OCI-LY1 (cell line): Measurements from ENCODE around the gene CLCN7.

Source experiments
- H2AFZ ChIP-seq: fragments of 200-600 bp; sonication (generic), shearing (Covaris generic); 2 replicates; pipeline ENCODE4 v1.6.0; 2014; ENCODE audit warnings: antibody characterized with exemption, mild to moderate bottlenecking, low read length
- H3F3A ChIP-seq: fragments of 200-600 bp; sonication (generic), shearing (Covaris generic); 2 replicates; pipeline ENCODE4 v1.6.0; 2014; ENCODE audit warnings: mild to moderate bottlenecking, antibody characterized with exemption, low read length, moderate library complexity; ENCODE audit not compliant: insufficient read depth
- H3K27ac ChIP-seq: fragments of 200-600 bp; sonication (generic); 2 replicates; pipeline ENCODE4 v1.5.1; 2014; ENCODE audit warnings: low read length, mixed run types, mild to moderate bottlenecking, low read depth; ENCODE audit not compliant: poor library complexity, severe bottlenecking
- H3K27me3 ChIP-seq: fragments of 200-600 bp; sonication (generic); 2 replicates; pipeline ENCODE4 v1.6.0; 2014; ENCODE audit warnings: antibody characterized with exemption, mild to moderate bottlenecking, low read length, moderate library complexity; ENCODE audit not compliant: insufficient read depth
- H3K36me3 ChIP-seq: fragments of 200-600 bp; sonication (generic); 2 replicates; pipeline ENCODE4 v1.6.1; 2014; ENCODE audit warnings: mild to moderate bottlenecking, antibody characterized with exemption, low read length, moderate library complexity, mixed read lengths; ENCODE audit not compliant: insufficient read depth
- H3K4me1 ChIP-seq: fragments of 200-600 bp; sonication (generic); 2 replicates; pipeline ENCODE4 v1.5.1; 2014; ENCODE audit warnings: mild to moderate bottlenecking, low read length, moderate library complexity; ENCODE audit not compliant: insufficient read depth, severe bottlenecking
- H3K4me2 ChIP-seq: fragments of 200-600 bp; sonication (generic), shearing (Covaris generic); 2 replicates; pipeline ENCODE4 v1.6.1; 2014; ENCODE audit warnings: low read length
- H3K4me3 ChIP-seq: fragments of 200-600 bp; sonication (generic); 2 replicates; pipeline ENCODE4 v1.5.1; 2014; ENCODE audit warnings: low read length, low read depth, mild to moderate bottlenecking, mixed read lengths; ENCODE audit not compliant: poor library complexity, severe bottlenecking
- H3K79me2 ChIP-seq: fragments of 200-600 bp; shearing (Covaris generic); 2 replicates; pipeline ENCODE4 v1.6.1; 2016; ENCODE audit warnings: mixed run types, low read length, mixed read lengths; ENCODE audit not compliant: insufficient read depth
- H3K9ac ChIP-seq: fragments of 200-600 bp; sonication (generic), shearing (Covaris generic); 2 replicates; pipeline ENCODE4 v1.6.1; 2014; ENCODE audit warnings: mild to moderate bottlenecking, low read length, mixed read lengths
- H3K9me2 ChIP-seq: fragments of 200-600 bp; sonication (generic), shearing (Covaris generic); 2 replicates; pipeline ENCODE4 v1.6.1; 2014; ENCODE audit warnings: low read depth, mild to moderate bottlenecking, low read length, mixed read lengths
- H3K9me3 ChIP-seq: fragments of 200-600 bp; shearing (Covaris generic); 2 replicates; pipeline ENCODE4 v1.6.1; 2014; ENCODE audit warnings: low read length, mixed read lengths
- H4K20me1 ChIP-seq: fragments of 200-600 bp; sonication (generic), shearing (Covaris generic); 2 replicates; pipeline ENCODE4 v1.6.0; 2016; ENCODE audit warnings: mild to moderate bottlenecking, low read length; ENCODE audit not compliant: insufficient read depth
- EZH2 ChIP-seq: fragments of 200-600 bp; sonication (generic), shearing (Covaris generic); IDR thresholded peaks from 2 replicates; pipeline ENCODE4 v1.8.0; 2017; ENCODE audit warnings: borderline replicate concordance, mixed run types, mild to moderate bottlenecking, antibody characterized with exemption, low read length, moderate library complexity, mixed read lengths
- TF ChIP-seq, protein P1 (sequence below): fragments of 200-600 bp; sonication (generic), shearing (Covaris generic); IDR thresholded peaks from 2 replicates; pipeline ENCODE4 v1.5.1; 2017; ENCODE audit warnings: mild to moderate bottlenecking, antibody characterized with exemption, low read length, moderate library complexity, mixed read lengths

The CLCN7 gene

DNA sequence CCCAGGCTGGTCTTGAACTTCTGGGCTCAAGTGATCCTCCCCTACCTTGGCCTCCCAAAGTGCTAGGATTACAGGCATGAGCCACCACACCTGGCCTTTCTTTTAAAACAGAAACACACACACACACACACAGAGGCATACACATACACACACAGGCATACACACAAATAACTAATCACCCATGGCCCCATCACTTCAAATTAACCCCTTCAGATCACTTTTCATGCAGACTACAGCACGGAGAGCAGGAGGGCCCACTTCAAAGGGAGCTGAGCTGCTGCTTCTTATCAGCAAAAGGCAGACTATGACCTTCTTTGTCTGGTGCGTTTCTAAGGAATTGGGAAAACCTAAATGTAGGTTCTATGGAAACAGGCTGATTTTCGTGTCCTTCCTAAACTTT lies 1.9 kb downstream of the CLCN7 start:
- Histone ChIP-seq H3K4me2 (no peak overlapping the region), H3K4me1 (peaks cover 27% of the 10 kb centered on the region), H3K27me3 (no peaks in the 10 kb centered on the region), H3K27ac (no peak overlapping the region), H3K9ac (no peak overlapping the region), H3K79me2 (peaks cover 15% of the 10 kb centered on the region), H4K20me1 (no peaks in the 10 kb centered on the region), H3K9me2 (no peaks in the 10 kb centered on the region), H3K4me3 (no peak overlapping the region), H3K9me3 (no peaks in the 10 kb centered on the region), H3K36me3 (no peaks in the 10 kb centered on the region; the same call in 1 of the 2 replicates), H2AFZ (no peak overlapping the region), H3F3A (no peaks in the 10 kb centered on the region)
- TF ChIP-seq EZH2: no peak
- TF ChIP-seq, protein P1, sequence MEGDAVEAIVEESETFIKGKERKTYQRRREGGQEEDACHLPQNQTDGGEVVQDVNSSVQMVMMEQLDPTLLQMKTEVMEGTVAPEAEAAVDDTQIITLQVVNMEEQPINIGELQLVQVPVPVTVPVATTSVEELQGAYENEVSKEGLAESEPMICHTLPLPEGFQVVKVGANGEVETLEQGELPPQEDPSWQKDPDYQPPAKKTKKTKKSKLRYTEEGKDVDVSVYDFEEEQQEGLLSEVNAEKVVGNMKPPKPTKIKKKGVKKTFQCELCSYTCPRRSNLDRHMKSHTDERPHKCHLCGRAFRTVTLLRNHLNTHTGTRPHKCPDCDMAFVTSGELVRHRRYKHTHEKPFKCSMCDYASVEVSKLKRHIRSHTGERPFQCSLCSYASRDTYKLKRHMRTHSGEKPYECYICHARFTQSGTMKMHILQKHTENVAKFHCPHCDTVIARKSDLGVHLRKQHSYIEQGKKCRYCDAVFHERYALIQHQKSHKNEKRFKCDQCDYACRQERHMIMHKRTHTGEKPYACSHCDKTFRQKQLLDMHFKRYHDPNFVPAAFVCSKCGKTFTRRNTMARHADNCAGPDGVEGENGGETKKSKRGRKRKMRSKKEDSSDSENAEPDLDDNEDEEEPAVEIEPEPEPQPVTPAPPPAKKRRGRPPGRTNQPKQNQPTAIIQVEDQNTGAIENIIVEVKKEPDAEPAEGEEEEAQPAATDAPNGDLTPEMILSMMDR: no peak

DNA sequence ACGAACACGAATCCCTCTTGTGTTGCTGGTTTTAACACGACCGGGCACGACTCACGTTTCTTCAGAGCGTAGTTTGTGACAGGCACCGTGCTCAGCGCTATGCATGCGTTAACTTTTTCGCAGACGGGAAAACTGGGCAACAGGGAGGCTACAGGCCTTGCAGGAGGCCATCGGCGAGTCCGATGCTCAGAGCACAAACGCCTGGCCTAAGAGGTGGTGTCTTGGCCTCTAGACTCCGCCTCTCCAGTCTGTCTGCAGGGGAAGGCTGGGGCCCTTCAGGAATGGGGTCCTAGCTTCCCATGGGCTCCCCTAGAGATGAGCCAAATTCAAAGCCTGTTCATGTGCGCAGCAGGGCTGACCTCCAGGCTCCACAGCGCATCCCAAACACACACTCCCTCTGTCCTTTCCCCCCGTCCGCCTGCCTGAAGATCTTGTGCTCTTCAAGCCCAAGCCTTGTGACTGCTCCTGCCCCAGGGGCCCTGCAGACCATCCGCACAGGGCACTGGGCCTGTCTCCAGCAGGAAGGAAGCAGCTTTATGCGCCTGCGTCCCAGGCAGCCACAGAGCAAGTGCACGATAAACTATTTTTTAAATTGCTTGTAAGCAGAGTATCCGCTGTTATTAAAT lies 3.1 kb downstream of the CLCN7 start:
- Histone ChIP-seq H3K27ac (no peak overlapping the region), H2AFZ (no peak overlapping the region), H3K4me1 (peaks cover 27% of the 10 kb centered on the region), H3K9me3 (no peaks in the 10 kb centered on the region), H3K9me2 (no peaks in the 10 kb centered on the region), H3K36me3 (no peaks in the 10 kb centered on the region; the same call in 1 of the 2 replicates), H3K79me2 (peaks cover 15% of the 10 kb centered on the region), H3K9ac (no peak overlapping the region), H3K27me3 (no peaks in the 10 kb centered on the region), H3F3A (no peaks in the 10 kb centered on the region), H3K4me2 (no peak overlapping the region), H4K20me1 (no peaks in the 10 kb centered on the region), H3K4me3 (no peak overlapping the region)
- TF ChIP-seq EZH2: no peak
- TF ChIP-seq, protein P1: no peak

DNA sequence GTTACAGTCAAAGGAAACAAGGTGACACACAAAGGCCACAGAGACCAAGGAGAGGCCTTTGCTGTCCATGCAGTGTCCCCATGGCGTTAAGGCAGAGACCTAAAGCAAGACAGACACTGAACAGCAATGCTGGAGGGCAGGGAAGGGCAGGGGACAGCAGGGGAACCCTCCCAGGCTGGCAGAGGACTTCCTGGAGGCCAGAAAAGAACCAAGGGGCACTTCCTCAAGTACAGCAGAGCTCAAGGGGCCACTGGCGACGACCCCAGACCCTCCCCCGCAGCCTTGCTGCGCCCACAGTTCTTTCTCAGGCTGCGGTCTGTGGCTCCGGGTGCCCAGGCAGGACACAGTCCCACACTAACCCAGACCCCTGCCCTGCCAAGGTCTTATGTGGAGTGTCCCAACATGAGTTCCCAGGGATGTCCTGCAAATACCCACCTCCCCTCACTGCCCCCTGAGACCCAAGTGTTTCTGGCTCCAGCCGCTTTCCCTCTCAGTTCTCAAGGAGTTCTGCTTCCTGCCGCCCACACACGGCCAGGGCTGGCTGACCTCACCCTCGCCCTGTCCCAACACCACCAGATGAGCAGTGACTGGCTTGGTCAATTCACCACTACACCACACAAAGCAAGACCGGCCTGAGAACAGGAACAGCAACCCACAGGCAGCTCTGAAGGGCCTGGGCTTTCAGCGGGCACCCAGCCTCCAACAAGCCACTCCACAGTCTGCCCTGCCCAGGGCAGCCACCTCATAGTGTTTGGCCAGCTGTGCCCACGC lies 4.2 kb downstream of the CLCN7 start:
- no peak overlapping the region for H3K9ac ChIP-seq
- H3K4me3 ChIP-seq: no peak overlapping the region
- no peaks in the 10 kb centered on the region for H4K20me1 ChIP-seq
- no peaks in the 10 kb centered on the region for H3K27me3 ChIP-seq
- no peak overlapping the region for H3K27ac ChIP-seq
- H3K9me2 ChIP-seq: no peaks in the 10 kb centered on the region
- H2AFZ ChIP-seq: no peak overlapping the region
- peaks cover 15% of the 10 kb centered on the region for H3K79me2 ChIP-seq
- H3K9me3 ChIP-seq: no peaks in the 10 kb centered on the region
- H3F3A ChIP-seq: no peaks in the 10 kb centered on the region
- no peak overlapping the region for H3K4me2 ChIP-seq
- TF ChIP-seq, protein P1: no peak
- H3K36me3 ChIP-seq: no peaks in the 10 kb centered on the region; the same call in 1 of the 2 replicates
- peaks cover 25% of the 10 kb centered on the region for H3K4me1 ChIP-seq
